HG02885 (cell line): ENCODE measurements around the gene DDX3X.
A peak's percentile ranks its signal among the peaks of the same experiment; 100 is the strongest.

ENCODE experiments used
- ATAC-seq: cut with Tn5 transposase; IDR thresholded peaks from one replicate; pipeline ENCODE4 v1.9.1; 2021; ENCODE audit warnings: mild to moderate bottlenecking; ENCODE audit not compliant: unreplicated experiment, poor library complexity

DDX3X gene

GRCh38 chrX:41326431-41326830 lies 7.5 kb upstream of the DDX3X start:
- no peak for ATAC-seq

- ATAC-seq: no peak
These were observed 6.6 kb upstream of the DDX3X start for GRCh38 chrX:41327341-41327740.

GRCh38 chrX:41329101-41329500 lies 4.9 kb upstream of the DDX3X start:
- no peak for ATAC-seq

GRCh38 chrX:41332005-41332404 lies 2.0 kb upstream of the DDX3X start:
- no peak for ATAC-seq

- peak; percentile 4 for ATAC-seq
These were observed 1.5 kb upstream of the DDX3X start for GRCh38 chrX:41332408-41333002.

GRCh38 chrX:41333003-41333743 lies 789 bp upstream of the DDX3X start:
- ATAC-seq: peak; percentile 44

GRCh38 chrX:41334363-41335197 lies 618 bp downstream of the DDX3X start:
- ATAC-seq: peak; percentile 34

GRCh38 chrX:41335198-41335957 lies 1.4 kb downstream of the DDX3X start:
- no peak for ATAC-seq

GRCh38 chrX:41335958-41336331 lies 2.0 kb downstream of the DDX3X start:
- no peak for ATAC-seq

GRCh38 chrX:41336447-41336846 lies 2.5 kb downstream of the DDX3X start:
- no peak for ATAC-seq

- ATAC-seq: no peak
These were observed 3.2 kb downstream of the DDX3X start for GRCh38 chrX:41337140-41337539.

- no peak for ATAC-seq
These were observed 4.5 kb downstream of the DDX3X start for GRCh38 chrX:41338436-41338835.

- ATAC-seq: no peak
These were observed 5.2 kb downstream of the DDX3X start for GRCh38 chrX:41339148-41339547.

- ATAC-seq: no peak
These were observed 10.1 kb downstream of the DDX3X start for GRCh38 chrX:41344053-41344452.

GRCh38 chrX:41347186-41347585 lies 13.2 kb downstream of the DDX3X start:
- ATAC-seq: no peak

GRCh38 chrX:41348551-41348950 lies 14.6 kb downstream of the DDX3X start:
- no peak for ATAC-seq

- ATAC-seq: no peak
These were observed 16.4 kb downstream of the DDX3X start for GRCh38 chrX:41350150-41350975.

- peak; percentile 38 for ATAC-seq
These were observed 17.1 kb downstream of the DDX3X start for GRCh38 chrX:41350976-41351569.

- ATAC-seq: no peak
These were observed 18.0 kb downstream of the DDX3X start for GRCh38 chrX:41351923-41352322.
